Prostate gland (tissue), 2 donors: ENCODE data around the gene TAS2R14.

Source experiments
- POLR2A ChIP-seq: fragments of 450-650 bp; IDR thresholded peaks from one replicate; pipeline ENCODE4 v1.6.1; 2016; ENCODE audit warnings: antibody characterized with exemption, mild to moderate bottlenecking
- TF ChIP-seq, protein P1 (sequence below), 4 experiments: fragments of 200-600 bp in 2 of 4; fragments of 450-650 bp in 2 of 4; sonication (generic) in 2 of 4; IDR thresholded peaks; 1 replicate in 3 of 4; 2 replicates in 1 of 4; pipeline ENCODE4 v1.5.1; 2016 to 2019; ENCODE audit warnings: antibody characterized with exemption in 4 of 4, mild to moderate bottlenecking in 2 of 4, moderate library complexity in 2 of 4

GRCh38 chr12:10909462-10909861, 29.6 kb downstream of the TAS2R14 start, which contains the start of gene TAS2R13:
- TF ChIP-seq, protein P1, sequence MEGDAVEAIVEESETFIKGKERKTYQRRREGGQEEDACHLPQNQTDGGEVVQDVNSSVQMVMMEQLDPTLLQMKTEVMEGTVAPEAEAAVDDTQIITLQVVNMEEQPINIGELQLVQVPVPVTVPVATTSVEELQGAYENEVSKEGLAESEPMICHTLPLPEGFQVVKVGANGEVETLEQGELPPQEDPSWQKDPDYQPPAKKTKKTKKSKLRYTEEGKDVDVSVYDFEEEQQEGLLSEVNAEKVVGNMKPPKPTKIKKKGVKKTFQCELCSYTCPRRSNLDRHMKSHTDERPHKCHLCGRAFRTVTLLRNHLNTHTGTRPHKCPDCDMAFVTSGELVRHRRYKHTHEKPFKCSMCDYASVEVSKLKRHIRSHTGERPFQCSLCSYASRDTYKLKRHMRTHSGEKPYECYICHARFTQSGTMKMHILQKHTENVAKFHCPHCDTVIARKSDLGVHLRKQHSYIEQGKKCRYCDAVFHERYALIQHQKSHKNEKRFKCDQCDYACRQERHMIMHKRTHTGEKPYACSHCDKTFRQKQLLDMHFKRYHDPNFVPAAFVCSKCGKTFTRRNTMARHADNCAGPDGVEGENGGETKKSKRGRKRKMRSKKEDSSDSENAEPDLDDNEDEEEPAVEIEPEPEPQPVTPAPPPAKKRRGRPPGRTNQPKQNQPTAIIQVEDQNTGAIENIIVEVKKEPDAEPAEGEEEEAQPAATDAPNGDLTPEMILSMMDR (IDR thresholded peaks at IDR 0.05), result no peak
- TF ChIP-seq POLR2A, result no peak
